Stomach smooth muscle (tissue), 2 donors: Measurements from ENCODE around the gene IER3.

Source experiments
- H3K27ac ChIP-seq: one replicate; pipeline ENCODE4 v1.7.0; 2013; ENCODE audit warnings: mild to moderate bottlenecking, low read length, inconsistent platforms
- H3K27me3 ChIP-seq, 2 donors: one replicate each; pipeline ENCODE4 v1.7.0; 2013; ENCODE audit warnings: low read length in 2 of 2; ENCODE audit not compliant: insufficient read depth in 2 of 2, control insufficient read depth in 1 of 2
- H3K36me3 ChIP-seq, 2 donors: one replicate each; pipeline ENCODE4 v1.7.0; 2013; ENCODE audit warnings: low read length in 2 of 2; ENCODE audit not compliant: control insufficient read depth in 2 of 2, insufficient read depth in 2 of 2
- H3K4me1 ChIP-seq: one replicate; pipeline ENCODE4 v1.7.0; 2013; ENCODE audit warnings: low read length; ENCODE audit not compliant: control insufficient read depth, insufficient read depth
- H3K4me3 ChIP-seq, 2 donors: one replicate each; pipeline ENCODE4 v1.7.0; 2013; ENCODE audit warnings: low read length in 2 of 2
- H3K9ac ChIP-seq, 2 donors: one replicate each; pipeline ENCODE4 v1.7.0; 2013; ENCODE audit warnings: low read length in 2 of 2, mild to moderate bottlenecking in 1 of 2
- H3K9me3 ChIP-seq, 2 donors: one replicate each; pipeline ENCODE4 v1.7.0; 2013; ENCODE audit warnings: low read length in 2 of 2; ENCODE audit not compliant: control insufficient read depth in 2 of 2
- donor health status: healthy.
- donor health status: Pancreatic carcinoma.

IER3 gene

GRCh38 chr6:30711758-30712380, 32.5 kb downstream of the IER3 start:
- no peaks in the 10 kb centered on the region for H3K9me3 ChIP-seq
- H3K4me3 ChIP-seq: no peak overlapping the region
- no peak overlapping the region for H3K9ac ChIP-seq
- H3K27me3 ChIP-seq: no peaks in the 10 kb centered on the region
- H3K36me3 ChIP-seq: peaks cover 43% of the 10 kb centered on the region in 2 donors
- no peak overlapping the region for H3K27ac ChIP-seq
- peaks cover 6% of the 10 kb centered on the region for H3K4me1 ChIP-seq

- H3K9me3 ChIP-seq: no peaks in the 10 kb centered on the region
- no peaks in the 10 kb centered on the region for H3K27me3 ChIP-seq
- peaks cover 2% of the 10 kb centered on the region for H3K4me1 ChIP-seq
- no peak overlapping the region for H3K4me3 ChIP-seq
- no peak overlapping the region for H3K27ac ChIP-seq
- H3K36me3 ChIP-seq: peaks cover 51 to 53% of the 10 kb centered on the region in 2 donors
- H3K9ac ChIP-seq: no peak overlapping the region
Measured at GRCh38 chr6:30709101-30709868, 35.1 kb downstream of the IER3 start.

- H3K9ac ChIP-seq: no peak overlapping the region
Measured at GRCh38 chr6:30707281-30707850, 37.0 kb downstream of the IER3 start.

DNA sequence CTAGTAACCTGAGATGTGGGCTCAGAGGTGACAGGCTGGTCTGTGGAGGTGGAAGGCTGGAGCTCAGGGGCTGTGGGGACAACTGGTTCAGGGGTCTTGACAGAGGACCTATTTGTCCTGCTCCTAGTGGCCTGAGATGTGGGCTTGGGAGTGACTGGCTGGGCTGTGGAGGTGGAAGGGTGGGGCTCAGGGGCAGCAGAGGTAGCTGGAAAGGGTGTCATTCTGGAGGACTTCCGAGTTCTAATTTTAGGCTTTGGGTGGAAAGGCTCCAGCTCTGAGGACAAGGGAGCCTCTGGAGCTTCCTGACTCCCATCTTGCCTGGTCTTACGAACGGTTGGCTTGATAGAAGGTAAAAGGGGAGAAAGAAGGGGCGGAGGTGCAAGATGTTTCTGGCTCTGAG, 38.7 kb downstream of the IER3 start:
- Histone ChIP-seq H3K27me3 (no peaks in the 10 kb centered on the region), H3K9me3 (no peaks in the 10 kb centered on the region), H3K4me1 (peaks cover 2% of the 10 kb centered on the region), H3K9ac (no peak overlapping the region), H3K36me3 (peaks cover 35 to 37% of the 10 kb centered on the region in 2 donors), H3K27ac (no peak overlapping the region), H3K4me3 (no peak overlapping the region)

More at GRCh38 chr6:30707281-30707850, 37.0 kb downstream of the IER3 start:
- Histone ChIP-seq H3K9me3 (no peaks in the 10 kb centered on the region), H3K4me3 (no peak overlapping the region), H3K36me3 (peaks cover 49 to 50% of the 10 kb centered on the region in 2 donors), H3K27ac (no peak overlapping the region), H3K27me3 (no peaks in the 10 kb centered on the region), H3K4me1 (peaks cover 2% of the 10 kb centered on the region)

- H3K4me3 ChIP-seq: no peak overlapping the region
- H3K36me3 ChIP-seq: peaks cover 41 to 44% of the 10 kb centered on the region in 2 donors
- H3K27ac ChIP-seq: no peak overlapping the region
Measured at GRCh38 chr6:30703821-30704220, 40.5 kb downstream of the IER3 start.

GRCh38 chr6:30703011-30703410, 41.3 kb downstream of the IER3 start:
- Histone ChIP-seq H3K36me3 (peaks cover 38 to 39% of the 10 kb centered on the region in 2 donors), H3K9me3 (no peaks in the 10 kb centered on the region), H3K4me3 (no peak overlapping the region), H3K27ac (no peak overlapping the region), H3K27me3 (no peaks in the 10 kb centered on the region), H3K9ac (no peak overlapping the region), H3K4me1 (peaks cover 2% of the 10 kb centered on the region)

More at GRCh38 chr6:30703821-30704220, 40.5 kb downstream of the IER3 start:
- no peaks in the 10 kb centered on the region for H3K27me3 ChIP-seq
- no peak overlapping the region for H3K9ac ChIP-seq
- peaks cover 2% of the 10 kb centered on the region for H3K4me1 ChIP-seq
- H3K9me3 ChIP-seq: no peaks in the 10 kb centered on the region

DNA sequence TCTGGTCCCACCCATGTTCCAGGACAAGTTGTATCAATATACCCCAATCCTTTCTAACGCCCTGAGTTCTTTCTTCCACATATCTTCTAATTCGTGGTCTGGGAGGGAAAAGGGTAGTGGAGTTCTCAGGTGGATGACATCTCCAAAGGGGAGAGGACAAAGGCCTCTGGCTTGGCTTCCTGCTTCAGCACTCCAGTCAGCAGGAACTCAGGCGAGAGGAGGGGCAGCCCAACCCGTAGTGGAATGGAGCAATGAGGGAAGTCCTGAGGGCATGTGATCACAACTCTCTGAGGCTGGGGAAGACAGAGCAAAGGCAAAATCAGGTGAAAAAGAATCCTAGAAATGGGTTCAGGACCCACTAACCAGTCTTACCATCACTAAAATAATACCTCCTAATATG, 44.0 kb downstream of the IER3 start:
- no peak overlapping the region for H3K27ac ChIP-seq
- no peaks in the 10 kb centered on the region for H3K27me3 ChIP-seq

DNA sequence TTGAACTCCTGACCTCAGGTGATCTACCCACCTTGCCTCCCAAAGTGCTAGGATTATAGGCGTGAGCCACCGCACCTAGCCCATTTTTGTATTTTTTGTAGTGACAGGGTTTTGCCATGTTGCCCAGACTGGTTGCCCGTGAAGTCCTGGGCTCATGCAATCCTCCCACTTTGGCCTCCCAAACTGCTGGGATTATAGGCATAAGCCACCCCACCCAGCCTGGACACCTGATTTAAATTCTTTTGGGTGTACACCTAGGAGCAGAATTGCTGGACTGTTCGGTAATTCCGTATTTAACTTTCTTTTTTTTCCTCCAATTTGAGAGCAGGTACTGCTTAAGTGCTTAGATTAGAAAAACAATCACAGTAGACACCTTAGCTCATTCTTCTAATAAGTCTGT, 47.9 kb downstream of the IER3 start:
- H3K4me1 ChIP-seq: no peaks in the 10 kb centered on the region
- no peak overlapping the region for H3K9ac ChIP-seq
- no peaks in the 10 kb centered on the region for H3K9me3 ChIP-seq
- H3K36me3 ChIP-seq: peaks cover 4 to 10% of the 10 kb centered on the region in 2 donors
- H3K27ac ChIP-seq: no peak overlapping the region
- H3K4me3 ChIP-seq: no peak overlapping the region
- H3K27me3 ChIP-seq: no peaks in the 10 kb centered on the region

More for the DNA sequence above, 44.0 kb downstream of the IER3 start:
- Histone ChIP-seq H3K4me3 (no peak overlapping the region), H3K36me3 (peaks cover 24% of the 10 kb centered on the region in 2 donors), H3K9ac (no peak overlapping the region), H3K4me1 (peaks cover 2% of the 10 kb centered on the region), H3K9me3 (no peaks in the 10 kb centered on the region)
